ENCODE data around the gene SLC16A4. TPM values are rescaled to one million over a fixed set of nuclear protein-coding genes. Genes with fewer than 3 reads are reported as not detected.

Gene SLC16A4
- total and polyA plus RNA-seq, 2 donors (not counting 1 experiment from before 2014, with no cell fraction given): 0.39 to 2.6 TPM

- intact Hi-C loops (cut with micrococcal nuclease): no loop called here
- peak overlapping the region in 1 of 5 experiments; percentile 8 for H3K4me3 ChIP-seq (ENCODE audit: control extremely low read depth in 1 of 5, extremely low read depth in 1 of 5, insufficient read depth in 1 of 5, low read depth in 2 of 5, low read length in 4 of 5)
- peak overlapping the region in 1 of 2 donors; percentile 38 for H3K27ac ChIP-seq (ENCODE audit: low read length in 2 of 2)
- H3K4me3 Mint-ChIP-seq: peak overlapping the region; percentile 79
- H3K9me3 Mint-ChIP-seq (ENCODE audit: insufficient read depth): no peaks in the 10 kb centered on the region
- H3K27me3 Mint-ChIP-seq: no peaks in the 10 kb centered on the region
- peaks cover 49 to 54% of the 10 kb centered on the region in 2 donors for H3K4me1 ChIP-seq (ENCODE audit: control insufficient read depth in 2 of 2, insufficient read depth in 2 of 2, low read length in 2 of 2)
- peaks cover 5 to 53% of the 10 kb centered on the region in 2 experiments for H3K36me3 ChIP-seq (replicated peaks in 1 of 2; ENCODE audit: control extremely low read depth in 1 of 2, control insufficient read depth in 1 of 2, extremely low read depth in 1 of 2, insufficient read depth in 2 of 2, low read length in 1 of 2)
- peak overlapping the region; percentile 83 for H3K4me2 ChIP-seq (replicated peaks; ENCODE audit: low read depth, low read length, poor library complexity, severe bottlenecking)
- no peaks in the 10 kb centered on the region for H3K27me3 ChIP-seq (replicated peaks in 1 of 4; ENCODE audit: control extremely low read depth in 1 of 4, control insufficient read depth in 3 of 4, insufficient read depth in 4 of 4, low read length in 3 of 4)
- POLR2A ChIA-PET: interaction anchor here (0.7 kb wide), 1 partner anchor 67 kb away, joined by 3 read pairs; no protein-coding TSS in a partner anchor
- WGBS (ENCODE audit: insufficient coverage): 86% methylated on average over 8 of the region's 9 CpGs
- peaks cover 75% of the 10 kb centered on the region for H3K79me2 ChIP-seq (ENCODE audit: control insufficient read depth, insufficient read depth, low read length)
- ATAC-seq (ENCODE audit: low read depth): no peak
- peak; percentile 14 for DNase-seq
- no peak overlapping the region for H3K27ac Mint-ChIP-seq
- H3K9ac ChIP-seq (ENCODE audit: low read length): no peak overlapping the region
- TF ChIP-seq EZH2 (IDR thresholded peaks at IDR 0.05; ENCODE audit: borderline replicate concordance, insufficient read depth, low read depth, low read length, poor library complexity, severe bottlenecking) (no peak), CTCF (IDR thresholded peaks at IDR 0.05) (no peak)
- H2AFZ ChIP-seq (ENCODE audit: insufficient read depth, low read depth, low read length, poor library complexity, severe bottlenecking): no peak overlapping the region
- H3K9me3 ChIP-seq (ENCODE audit: control extremely low read depth in 1 of 3, control insufficient read depth in 2 of 3, insufficient read depth in 1 of 3, low read length in 2 of 3): no peaks in the 10 kb centered on the region
- CTCF ChIA-PET: interaction anchor here (1.1 to 11.8 kb wide), 4 partner anchors 41 to 134 kb away, joined by 3 to 257 read pairs (median 72); partner anchors contain the start of gene LAMTOR5
- H4K20me1 ChIP-seq (ENCODE audit: control insufficient read depth, insufficient read depth, low read length, poor library complexity, severe bottlenecking): peaks cover 59% of the 10 kb centered on the region
- H3K4me1 Mint-ChIP-seq: peaks cover 71% of the 10 kb centered on the region
Observed at GRCh38 chr1:110341872-110342331, 48.9 kb downstream of the SLC16A4 start.

- no peak for TF ChIP-seq CTCF (IDR thresholded peaks at IDR 0.05)
- TF ChIP-seq EZH2 (IDR thresholded peaks at IDR 0.05; ENCODE audit: borderline replicate concordance, insufficient read depth, low read depth, low read length, poor library complexity, severe bottlenecking): no peak
- ChIA-PET POLR2A (interaction anchor here (0.9 kb wide), 1 partner anchor 17 kb away, joined by 4 read pairs; no protein-coding TSS in a partner anchor), CTCF (interaction anchor here (1.1 to 11.8 kb wide), 7 partner anchors 27 to 155 kb away, joined by 3 to 257 read pairs (median 11); partner anchors contain the start of gene LAMTOR5)
- H3K4me2 ChIP-seq (replicated peaks; ENCODE audit: low read depth, low read length, poor library complexity, severe bottlenecking): peak overlapping the region; percentile 83
- intact Hi-C loops (cut with micrococcal nuclease): no loop called here
- ATAC-seq (ENCODE audit: low read depth) (no peak), DNase-seq (peak; percentile 13)
- no peak overlapping the region for H3K27ac ChIP-seq (ENCODE audit: low read length in 2 of 2)
- Mint-ChIP-seq H3K27me3 (no peaks in the 10 kb centered on the region), H3K4me3 (peak overlapping the region; percentile 79), H3K9me3 (ENCODE audit: insufficient read depth) (no peaks in the 10 kb centered on the region), H3K27ac (no peak overlapping the region), H3K4me1 (peaks cover 68% of the 10 kb centered on the region)
- 92% methylated on average over 27 of the region's 27 CpGs for WGBS (ENCODE audit: insufficient coverage)
- no peaks in the 10 kb centered on the region for H3K27me3 ChIP-seq (replicated peaks in 1 of 4; ENCODE audit: control extremely low read depth in 1 of 4, control insufficient read depth in 3 of 4, insufficient read depth in 4 of 4, low read length in 3 of 4)
- peaks cover 55% of the 10 kb centered on the region for H4K20me1 ChIP-seq (ENCODE audit: control insufficient read depth, insufficient read depth, low read length, poor library complexity, severe bottlenecking)
- H3K9me3 ChIP-seq (ENCODE audit: control extremely low read depth in 1 of 3, control insufficient read depth in 2 of 3, insufficient read depth in 1 of 3, low read length in 2 of 3): no peaks in the 10 kb centered on the region
- peaks cover 49 to 54% of the 10 kb centered on the region in 2 donors for H3K4me1 ChIP-seq (ENCODE audit: control insufficient read depth in 2 of 2, insufficient read depth in 2 of 2, low read length in 2 of 2)
- peaks cover 5 to 47% of the 10 kb centered on the region in 2 experiments for H3K36me3 ChIP-seq (replicated peaks in 1 of 2; ENCODE audit: control extremely low read depth in 1 of 2, control insufficient read depth in 1 of 2, extremely low read depth in 1 of 2, insufficient read depth in 2 of 2, low read length in 1 of 2)
- no peak overlapping the region for H3K9ac ChIP-seq (ENCODE audit: low read length)
- H3K4me3 ChIP-seq (ENCODE audit: control extremely low read depth in 1 of 5, extremely low read depth in 1 of 5, insufficient read depth in 1 of 5, low read depth in 2 of 5, low read length in 4 of 5): no peak overlapping the region
- H3K79me2 ChIP-seq (ENCODE audit: control insufficient read depth, insufficient read depth, low read length): peaks cover 71% of the 10 kb centered on the region
- H2AFZ ChIP-seq (ENCODE audit: insufficient read depth, low read depth, low read length, poor library complexity, severe bottlenecking): no peak overlapping the region
Observed at GRCh38 chr1:110341146-110341871, 49.5 kb downstream of the SLC16A4 start.
